ENCODE results near the gene SNX11. TPM values are rescaled to one million over a fixed set of nuclear protein-coding genes. Genes with fewer than 3 reads are reported as not detected.

The SNX11 gene
- polyA plus RNA-seq, 1 donor from 2014 or later, result 29.0 TPM

GRCh38 chr17:48102043-48102750, 5.4 kb upstream of the SNX11 start:
- Histone ChIP-seq H3K9ac (ENCODE audit: low read length) (no peak overlapping the region), H3K9me2 (ENCODE audit: insufficient read depth, low read length) (no peaks in the 10 kb centered on the region), H3K9me3 (ENCODE audit: low read length) (no peaks in the 10 kb centered on the region), H3K4me3 (ENCODE audit: low read length) (no peak overlapping the region), H3K27ac (ENCODE audit: low read length) (peak overlapping the region; percentile 97), H2AFZ (ENCODE audit: low read depth, low read length) (no peak overlapping the region), H3K79me2 (replicated peaks; ENCODE audit: insufficient read depth, low read length) (peaks cover 35% of the 10 kb centered on the region), H3K4me2 (ENCODE audit: low read length) (no peak overlapping the region), H3K27me3 (ENCODE audit: insufficient read depth, low read depth, low read length) (no peaks in the 10 kb centered on the region), H4K20me1 (ENCODE audit: insufficient read depth) (peaks cover 7% of the 10 kb centered on the region), H3K36me3 (ENCODE audit: insufficient read depth, low read length) (no peaks in the 10 kb centered on the region), H3F3A (ENCODE audit: insufficient read depth, low read length, poor library complexity, severe bottlenecking) (peaks cover 10% of the 10 kb centered on the region)
- TF ChIP-seq SMC3 (conservative IDR thresholded peaks at IDR 0.05; ENCODE audit: poor library complexity) (no peak), REST (IDR thresholded peaks at IDR 0.05; ENCODE audit: borderline replicate concordance) (no peak), EP300 (conservative IDR thresholded peaks at IDR 0.05; ENCODE audit: poor library complexity, severe bottlenecking) (no peak), MXI1 (conservative IDR thresholded peaks at IDR 0.05; ENCODE audit: poor library complexity, severe bottlenecking) (no peak), RAD21 (conservative IDR thresholded peaks at IDR 0.05) (no peak), POLR2AphosphoS5 (IDR thresholded peaks at IDR 0.05) (no peak)

GRCh38 chr17:48102798-48103715, 4.5 kb upstream of the SNX11 start:
- no peaks in the 10 kb centered on the region for H3K9me3 ChIP-seq (ENCODE audit: low read length)
- H3K79me2 ChIP-seq (replicated peaks; ENCODE audit: insufficient read depth, low read length), result peaks cover 30% of the 10 kb centered on the region
- H3K4me3 ChIP-seq (ENCODE audit: low read length), result no peak overlapping the region
- H3K27me3 ChIP-seq (ENCODE audit: insufficient read depth, low read depth, low read length), result no peaks in the 10 kb centered on the region
- no peaks in the 10 kb centered on the region for H3K9me2 ChIP-seq (ENCODE audit: insufficient read depth, low read length)
- H3K4me2 ChIP-seq (ENCODE audit: low read length), result no peak overlapping the region
- no peak overlapping the region for H2AFZ ChIP-seq (ENCODE audit: low read depth, low read length)
- TF ChIP-seq SMC3 (conservative IDR thresholded peaks at IDR 0.05; ENCODE audit: poor library complexity), result no peak
- no peak for TF ChIP-seq EZH2 (IDR thresholded peaks at IDR 0.05; ENCODE audit: borderline replicate concordance, insufficient read depth, low read length, poor library complexity, severe bottlenecking)
- no peak for TF ChIP-seq REST (IDR thresholded peaks at IDR 0.05; ENCODE audit: borderline replicate concordance)
- no peak for TF ChIP-seq POLR2AphosphoS5 (IDR thresholded peaks at IDR 0.05)
- no peak for TF ChIP-seq RAD21 (conservative IDR thresholded peaks at IDR 0.05)
- TF ChIP-seq CTCF (IDR thresholded peaks at IDR 0.05; ENCODE audit: poor library complexity, severe bottlenecking), result no peak
- no peak for TF ChIP-seq EP300 (conservative IDR thresholded peaks at IDR 0.05; ENCODE audit: poor library complexity, severe bottlenecking)
- no peak for TF ChIP-seq TAF1 (IDR thresholded peaks at IDR 0.05; ENCODE audit: low read depth)
- TF ChIP-seq MXI1 (conservative IDR thresholded peaks at IDR 0.05; ENCODE audit: poor library complexity, severe bottlenecking), result no peak
- no peak overlapping the region for H3K9ac ChIP-seq (ENCODE audit: low read length)
- no peaks in the 10 kb centered on the region for H3K36me3 ChIP-seq (ENCODE audit: insufficient read depth, low read length)
- peaks cover under 1% of the 10 kb centered on the region for H4K20me1 ChIP-seq (ENCODE audit: insufficient read depth)
- H3F3A ChIP-seq (ENCODE audit: insufficient read depth, low read length, poor library complexity, severe bottlenecking), result peaks cover 10% of the 10 kb centered on the region
- no peak overlapping the region for H3K27ac ChIP-seq (ENCODE audit: low read length)

Data from neural cell (in vitro differentiated cells).